NAMALWA (cell line): ENCODE measurements around the gene BRWD1.
"Not testable (repeated sequence)": the region's sequence is repeated elsewhere in the genome, so short reads cannot be mapped to it uniquely, and the experiment has no call there.

Experiments
- DNase-seq: peaks from one replicate; pipeline ENCODE4 v3.0.0-alpha.2; 2015; ENCODE audit warnings: low spot score

The BRWD1 gene

DNA sequence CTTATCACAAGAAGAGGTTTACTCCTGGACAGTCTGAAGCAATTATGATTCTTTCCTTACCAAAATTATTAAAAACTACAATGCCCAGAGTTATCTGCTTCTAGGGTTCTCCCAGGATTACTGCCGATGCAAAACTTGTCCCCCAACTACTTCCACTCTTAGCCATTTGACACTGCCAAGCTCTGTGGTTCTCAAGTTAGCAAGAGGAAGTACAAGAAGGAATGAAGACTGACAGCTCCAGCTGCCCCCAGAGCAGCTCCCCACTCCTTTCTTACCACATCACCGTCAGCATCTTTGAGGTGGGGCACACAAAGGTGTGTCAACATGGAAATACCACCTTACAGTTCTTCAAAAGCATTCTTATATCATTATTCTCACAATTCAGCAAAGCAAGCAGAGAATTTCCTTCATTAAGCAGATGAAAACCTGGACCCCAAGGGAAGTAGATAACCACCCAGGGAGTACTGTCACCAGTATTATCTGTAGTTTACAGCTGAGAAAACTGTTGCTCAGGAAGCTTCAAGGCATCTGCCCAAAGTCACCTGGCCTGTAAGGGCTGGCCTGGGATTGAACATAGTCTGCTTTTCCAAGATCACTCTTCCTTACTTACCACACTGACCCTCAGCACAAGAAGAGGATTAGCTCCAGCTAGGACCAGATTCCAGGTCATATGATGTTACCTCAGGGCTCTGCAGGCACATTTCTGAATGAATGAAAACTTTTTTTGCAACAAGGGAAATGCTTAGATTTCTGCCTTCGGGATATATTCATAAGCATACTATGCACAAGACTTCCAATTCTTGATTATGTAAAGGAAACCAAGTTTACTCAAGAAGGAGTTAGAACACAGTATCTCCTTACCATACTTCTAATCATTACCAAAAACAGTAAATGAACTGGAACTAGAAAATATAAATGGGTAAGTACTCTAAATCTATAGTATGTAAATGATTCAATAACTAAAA lies 139.4 kb downstream of the BRWD1 start:
- DNase-seq, result no peak

DNA sequence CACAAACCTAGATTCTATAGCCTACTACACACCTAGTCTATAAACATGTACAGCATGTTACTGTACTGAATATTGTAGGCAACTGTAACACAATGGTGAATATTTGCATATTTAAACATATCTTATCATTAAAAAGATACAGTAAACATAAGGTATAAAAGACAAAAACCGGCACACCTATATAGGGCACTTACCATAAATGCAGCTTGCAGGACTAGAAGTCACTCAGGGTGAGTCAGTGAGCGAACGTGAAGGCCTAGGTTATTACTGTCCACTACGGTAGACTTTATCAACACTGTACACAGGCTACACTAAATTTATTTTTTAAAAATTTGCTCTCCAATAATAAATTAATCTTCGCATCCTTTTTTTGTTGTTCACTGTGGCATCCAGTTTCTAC lies 143.5 kb downstream of the BRWD1 start:
- DNase-seq, result no peak

DNA sequence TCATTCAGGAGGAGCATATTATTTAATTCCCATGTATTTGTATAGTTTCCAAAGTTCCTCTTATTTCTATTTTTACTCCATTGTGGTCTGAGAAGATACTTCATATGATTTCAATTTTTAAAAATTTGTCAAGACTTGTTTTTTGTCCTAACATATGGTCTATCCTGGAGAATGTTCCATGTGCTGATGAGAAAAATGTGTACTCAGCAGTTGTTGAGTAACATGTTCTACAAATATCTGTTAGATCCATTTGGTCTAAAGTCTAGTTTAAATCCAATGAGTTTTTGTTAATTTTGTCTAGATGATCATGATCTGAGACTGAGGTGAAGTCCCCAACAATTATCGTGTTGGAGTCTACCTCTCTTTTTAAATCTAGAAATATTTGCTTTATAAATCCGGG lies 144.6 kb downstream of the BRWD1 start:
- no peak for DNase-seq

DNA sequence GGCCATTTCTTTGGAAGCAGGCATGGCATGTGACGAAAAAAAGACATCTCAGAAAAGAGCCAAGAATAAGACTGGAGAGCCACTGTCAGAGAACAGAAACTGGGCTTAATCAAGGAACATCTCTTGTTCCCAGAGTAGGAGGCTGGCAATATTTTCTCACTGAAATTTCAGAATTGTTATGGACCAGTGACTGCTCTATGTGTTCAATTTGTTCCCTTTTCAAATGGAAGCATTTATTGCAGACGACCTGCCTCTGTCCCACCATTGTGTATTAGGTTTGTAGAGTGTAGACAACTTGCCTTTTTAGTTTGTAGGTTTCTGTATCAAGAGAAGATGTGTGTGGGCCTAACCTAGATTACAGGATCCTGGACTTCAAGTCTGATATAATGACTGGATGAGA lies 148.9 kb downstream of the BRWD1 start:
- no peak for DNase-seq

DNA sequence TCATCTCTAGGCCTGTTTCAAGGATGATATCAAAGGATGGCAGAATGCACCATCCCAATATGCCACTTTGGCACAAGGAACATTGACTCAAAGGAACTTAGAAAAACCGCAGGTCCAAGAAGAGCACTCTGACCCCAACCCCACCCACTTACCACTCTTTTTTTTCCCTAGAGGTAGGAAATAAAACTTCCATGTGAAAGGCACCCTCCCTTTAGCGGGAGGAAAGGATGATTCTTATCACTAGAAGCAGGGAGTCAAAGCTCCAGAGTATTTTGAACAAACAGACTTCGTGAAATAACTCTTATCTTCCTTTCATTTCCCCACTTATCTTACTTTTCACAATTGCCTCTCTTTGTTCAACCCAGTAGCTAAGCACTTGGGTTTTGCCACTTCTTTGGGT lies 152.4 kb downstream of the BRWD1 start:
- DNase-seq, result no peak

DNA sequence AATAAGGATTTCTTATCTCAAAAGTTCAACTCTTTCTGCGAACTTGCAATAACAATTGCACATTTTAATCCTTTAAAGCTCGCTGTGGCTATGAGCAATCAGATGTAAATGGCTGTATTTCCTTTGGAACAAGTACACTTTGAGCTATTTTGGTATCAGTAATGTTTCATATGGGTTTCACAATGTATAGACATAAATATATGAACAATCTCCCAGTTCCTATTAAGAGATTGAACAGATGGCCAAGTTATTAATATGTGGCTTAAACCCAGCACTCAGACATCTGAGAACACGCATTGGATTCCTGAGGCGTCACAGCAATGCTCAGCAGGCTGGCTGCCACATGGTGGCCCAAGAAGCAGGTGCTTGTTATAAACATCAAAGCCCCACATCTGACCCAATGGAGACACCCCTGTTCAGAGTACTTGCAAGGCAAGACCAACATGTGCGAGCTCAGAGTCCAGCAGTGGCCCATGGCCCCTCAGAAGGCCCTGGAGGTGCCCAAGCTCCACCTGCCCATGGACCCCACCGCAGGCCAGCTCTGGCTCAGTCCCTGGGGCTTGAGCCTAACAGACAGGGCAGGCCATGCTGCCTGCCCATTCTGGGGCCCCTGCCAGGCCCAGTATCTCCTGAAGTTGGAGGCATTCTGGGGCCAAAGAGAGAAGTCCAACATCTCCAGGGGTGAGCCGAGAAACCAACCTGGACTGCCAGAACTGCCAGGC lies 153.9 kb downstream of the BRWD1 start:
- DNase-seq, result no peak

DNA sequence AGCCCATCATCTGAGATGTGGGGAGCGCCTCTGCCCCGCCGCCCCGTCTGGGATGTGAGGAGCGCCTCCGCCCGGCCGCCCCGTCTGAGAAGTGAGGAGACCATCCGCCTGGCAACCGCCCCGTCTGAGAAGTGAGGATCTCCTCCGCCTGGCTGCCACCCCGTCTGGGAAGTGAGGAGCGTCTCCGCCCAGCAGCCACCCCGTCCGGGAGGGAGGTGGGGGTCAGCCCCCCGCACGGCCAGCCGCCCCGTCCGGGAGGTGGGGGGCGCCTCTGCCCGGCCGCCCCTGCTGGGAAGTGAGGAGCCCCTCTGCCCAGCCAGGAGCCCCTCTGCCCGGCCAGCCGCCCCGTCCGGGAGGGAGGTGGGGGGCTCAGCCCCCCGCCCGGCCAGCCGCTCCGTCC lies 156.2 kb downstream of the BRWD1 start:
- not testable (repeated sequence) for DNase-seq

DNA sequence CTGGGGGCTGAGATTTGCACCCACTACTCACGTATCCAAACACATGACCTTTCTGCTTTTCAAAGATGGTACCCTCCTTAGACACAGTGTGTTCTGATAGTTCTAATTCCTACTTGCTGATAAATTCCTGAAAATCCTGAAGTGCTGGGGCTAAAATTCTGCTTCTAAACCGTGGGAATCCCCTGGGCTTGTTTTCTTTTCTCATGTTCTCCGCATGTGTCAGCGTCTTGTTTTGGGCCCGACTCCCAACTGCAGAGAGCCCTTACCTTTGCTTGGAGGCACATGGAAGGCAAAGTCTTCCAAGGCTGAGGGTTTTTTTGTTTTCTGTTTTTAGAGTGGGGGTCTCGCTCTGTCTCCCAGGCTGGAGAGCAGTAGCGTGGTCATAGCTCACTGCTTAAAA lies 157.4 kb downstream of the BRWD1 start:
- no peak for DNase-seq

DNA sequence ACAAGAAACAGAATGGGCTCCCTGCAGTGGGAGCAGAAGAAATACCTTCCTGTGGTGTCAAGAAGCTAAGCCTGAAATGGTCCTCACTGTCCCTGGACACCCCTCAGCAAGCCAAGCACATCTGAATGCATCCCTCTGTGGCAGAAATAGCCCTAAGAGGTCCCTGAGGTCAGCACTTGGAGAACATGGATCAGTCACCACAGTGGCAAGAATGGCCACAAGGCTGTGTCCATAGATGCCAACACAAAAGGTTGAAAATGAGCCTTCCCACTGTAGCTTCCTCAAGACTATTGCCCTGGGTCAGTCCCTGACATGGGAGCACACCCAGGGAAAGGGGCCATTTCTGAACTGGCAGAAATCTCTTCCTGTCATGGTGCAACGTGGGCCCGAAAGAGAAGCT lies 157.9 kb downstream of the BRWD1 start:
- no peak for DNase-seq

DNA sequence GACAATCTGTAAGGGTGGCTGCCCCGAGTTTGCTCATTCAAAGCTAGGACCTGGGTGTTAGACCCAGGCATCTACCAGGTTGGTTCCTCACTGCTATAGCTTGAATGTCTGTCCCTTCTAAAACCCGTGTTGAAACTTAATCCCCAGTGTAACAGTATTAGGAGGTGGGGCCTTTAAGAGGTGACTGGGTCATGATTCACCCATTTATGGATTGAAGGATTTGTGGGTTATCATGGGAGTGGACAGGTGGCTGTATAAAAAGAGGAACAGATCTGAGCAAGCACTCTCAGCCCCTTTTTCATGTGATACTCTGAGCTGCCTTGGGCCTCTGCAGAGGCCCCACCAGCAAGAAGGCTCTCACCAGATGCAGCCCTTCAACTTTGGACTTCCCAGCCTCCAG lies 159.6 kb downstream of the BRWD1 start:
- no peak for DNase-seq

DNA sequence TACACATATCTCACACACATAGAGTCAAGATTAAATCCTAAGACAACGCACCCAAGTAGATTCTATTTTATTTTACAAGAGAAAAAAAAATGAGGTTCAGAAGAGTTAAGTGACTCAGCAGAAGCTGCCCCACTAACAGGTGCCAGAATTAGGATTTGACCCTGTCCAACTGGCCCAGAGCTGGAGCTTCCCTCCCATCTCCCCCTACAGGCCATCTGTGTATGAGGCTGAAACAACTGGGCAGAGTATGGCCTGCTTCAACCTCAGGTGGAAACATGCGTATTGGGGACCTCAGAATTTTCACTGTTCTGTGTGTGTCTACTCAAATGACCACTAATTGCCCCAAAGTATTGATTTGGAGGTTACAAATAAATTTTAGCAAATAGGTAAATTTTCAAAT lies 160.1 kb downstream of the BRWD1 start:
- peak; percentile 49 for DNase-seq

DNA sequence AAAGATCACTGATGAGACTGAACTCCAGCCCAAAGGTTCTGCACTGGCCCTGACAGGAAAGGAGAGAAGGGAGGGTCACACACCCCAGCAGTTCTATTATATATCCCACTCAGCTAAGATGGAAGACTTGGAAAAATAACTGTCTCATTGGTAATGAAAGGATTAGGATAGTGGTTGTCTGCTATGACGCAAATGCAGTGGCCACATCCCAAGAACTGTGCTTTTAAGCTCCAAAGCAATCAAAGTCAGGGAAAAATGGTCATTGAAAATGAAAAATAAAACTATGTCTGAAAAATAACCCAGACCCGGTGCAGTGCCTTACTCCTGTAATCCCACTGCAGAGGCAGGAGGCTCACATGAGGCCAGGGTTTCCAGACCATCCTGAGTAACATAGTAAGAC lies 161.2 kb downstream of the BRWD1 start:
- DNase-seq, result no peak

DNA sequence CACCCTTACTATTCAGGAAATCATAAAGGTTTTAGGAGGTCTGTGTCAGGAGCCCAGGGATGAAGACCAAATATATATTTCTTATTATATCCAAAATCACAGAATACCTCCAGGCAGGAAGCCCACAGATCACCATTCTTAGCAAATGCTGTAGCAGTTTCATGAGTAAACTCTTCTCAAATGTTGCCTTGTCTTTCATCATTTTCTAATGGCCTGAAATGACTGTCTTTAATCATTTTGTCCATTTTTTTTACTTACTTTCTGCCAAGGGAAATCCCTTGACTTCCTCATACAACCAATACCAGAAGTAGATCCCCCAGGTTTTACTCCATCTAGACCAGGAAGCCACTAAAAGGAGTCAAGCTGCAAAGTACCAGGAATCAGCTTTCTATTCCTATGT lies 162.6 kb downstream of the BRWD1 start:
- DNase-seq, result no peak

DNA sequence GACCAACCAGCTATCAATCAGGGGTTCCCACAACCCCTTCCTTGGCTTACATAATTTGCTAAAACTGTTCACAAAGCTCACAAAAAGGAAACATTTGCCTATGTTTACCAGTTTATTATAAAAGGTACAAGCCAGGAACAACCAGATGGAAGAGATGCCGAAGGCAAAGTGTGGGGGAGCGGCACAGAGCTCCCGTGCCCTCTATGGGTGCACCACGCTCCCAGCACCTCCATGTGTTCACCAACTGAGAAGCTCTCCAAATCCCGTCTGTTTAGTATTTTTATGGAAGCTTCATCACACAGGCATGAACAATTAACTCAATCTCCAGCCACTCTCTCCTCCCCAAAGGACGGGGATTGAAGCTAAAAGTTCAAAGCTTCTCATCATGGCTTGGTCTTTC lies 163.1 kb downstream of the BRWD1 start:
- DNase-seq, result no peak

DNA sequence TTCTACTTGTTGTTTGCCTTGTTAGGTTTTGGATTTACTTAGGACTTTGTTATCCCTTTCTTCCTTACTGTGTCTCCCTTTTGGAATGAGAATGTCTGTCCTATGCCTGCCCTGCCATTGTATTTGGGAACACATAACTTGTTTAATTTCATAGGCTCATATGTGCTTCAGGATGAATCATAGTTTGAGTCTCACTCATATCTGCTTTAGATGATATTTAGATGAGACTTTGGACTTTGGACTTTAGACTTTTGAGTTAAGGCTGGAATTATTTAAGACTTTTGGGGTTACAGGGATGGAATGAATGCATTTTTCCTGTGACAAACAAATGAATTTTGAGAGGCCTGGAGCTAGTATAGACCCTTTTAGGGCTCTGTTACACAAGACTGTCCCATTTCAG lies 163.6 kb downstream of the BRWD1 start:
- DNase-seq, result no peak

DNA sequence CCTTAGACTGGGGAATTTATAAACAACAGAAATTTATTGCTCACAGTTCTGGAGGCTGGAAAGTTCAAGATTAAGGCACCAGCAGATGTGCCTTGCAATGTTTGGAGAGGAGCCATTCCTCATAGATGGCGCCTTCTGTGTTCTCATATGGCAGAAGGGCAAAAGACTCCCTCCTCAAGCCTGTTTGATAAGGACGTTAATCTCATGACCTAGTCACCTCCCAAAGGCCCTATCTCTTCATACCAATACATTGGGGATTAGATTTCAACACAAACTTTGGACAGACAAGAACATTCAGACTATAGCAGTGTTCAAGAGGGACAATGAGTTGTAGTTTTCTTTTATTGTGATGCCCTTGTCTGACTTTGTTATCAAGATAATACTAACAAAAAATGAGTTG lies 164.5 kb downstream of the BRWD1 start:
- no peak for DNase-seq

DNA sequence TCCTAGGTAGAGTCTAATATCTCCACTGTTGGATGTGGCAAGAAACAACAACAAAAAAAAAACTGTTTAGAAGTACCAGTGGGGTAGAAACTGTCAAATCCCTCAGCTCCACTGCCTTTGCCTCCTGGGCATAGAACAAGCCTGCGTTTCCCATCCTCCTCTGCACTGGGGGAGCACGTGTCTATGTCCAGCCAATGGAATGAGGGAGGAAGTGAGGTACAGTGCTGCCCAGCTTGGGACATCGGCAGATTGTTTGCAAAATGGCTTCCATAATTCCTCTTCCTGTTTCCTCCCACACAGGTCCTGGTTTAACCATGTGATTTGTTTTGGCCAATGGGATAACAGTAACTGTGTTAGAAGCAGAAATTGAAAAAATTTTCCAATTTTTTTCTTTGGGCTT lies 169.2 kb downstream of the BRWD1 start:
- DNase-seq, result peak; percentile 22

DNA sequence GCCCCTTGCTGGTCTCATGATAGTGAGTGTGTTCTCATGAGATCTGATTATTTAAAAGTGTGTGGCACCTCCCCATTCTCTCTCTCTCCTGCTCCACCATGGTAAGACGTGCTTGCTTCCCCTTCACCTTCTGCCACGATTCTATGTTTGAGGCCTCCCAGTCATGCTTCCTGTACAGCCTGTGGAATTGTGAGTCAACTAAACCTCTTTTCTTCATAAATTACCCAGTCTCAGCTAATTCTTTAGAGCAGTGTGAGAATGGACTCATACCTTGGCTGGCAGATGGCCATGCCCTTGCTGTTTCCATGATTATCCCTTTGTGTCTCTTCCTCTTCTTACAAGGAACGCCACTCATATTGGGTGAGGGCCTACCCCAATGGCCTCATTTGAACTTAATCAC lies 170.5 kb downstream of the BRWD1 start:
- DNase-seq, result no peak

DNA sequence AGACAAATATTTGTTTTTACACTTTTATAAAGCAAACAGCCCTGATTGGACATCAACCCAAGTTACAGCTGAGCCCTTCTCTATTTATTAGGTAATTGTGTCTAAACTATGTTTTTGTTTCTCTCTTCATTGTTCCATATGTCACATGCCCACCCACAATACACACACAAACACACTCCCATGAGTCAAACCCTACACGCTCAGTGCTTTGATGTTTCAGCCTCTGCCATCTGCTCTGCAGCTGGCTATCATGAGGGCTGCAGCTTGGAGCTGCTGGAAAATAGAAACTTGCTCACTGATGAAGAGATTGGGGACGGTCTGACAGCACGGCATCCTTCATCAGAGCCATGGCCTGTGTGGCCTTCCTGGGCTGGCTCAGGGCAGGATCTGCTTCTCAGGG lies 171.9 kb downstream of the BRWD1 start:
- no peak for DNase-seq

DNA sequence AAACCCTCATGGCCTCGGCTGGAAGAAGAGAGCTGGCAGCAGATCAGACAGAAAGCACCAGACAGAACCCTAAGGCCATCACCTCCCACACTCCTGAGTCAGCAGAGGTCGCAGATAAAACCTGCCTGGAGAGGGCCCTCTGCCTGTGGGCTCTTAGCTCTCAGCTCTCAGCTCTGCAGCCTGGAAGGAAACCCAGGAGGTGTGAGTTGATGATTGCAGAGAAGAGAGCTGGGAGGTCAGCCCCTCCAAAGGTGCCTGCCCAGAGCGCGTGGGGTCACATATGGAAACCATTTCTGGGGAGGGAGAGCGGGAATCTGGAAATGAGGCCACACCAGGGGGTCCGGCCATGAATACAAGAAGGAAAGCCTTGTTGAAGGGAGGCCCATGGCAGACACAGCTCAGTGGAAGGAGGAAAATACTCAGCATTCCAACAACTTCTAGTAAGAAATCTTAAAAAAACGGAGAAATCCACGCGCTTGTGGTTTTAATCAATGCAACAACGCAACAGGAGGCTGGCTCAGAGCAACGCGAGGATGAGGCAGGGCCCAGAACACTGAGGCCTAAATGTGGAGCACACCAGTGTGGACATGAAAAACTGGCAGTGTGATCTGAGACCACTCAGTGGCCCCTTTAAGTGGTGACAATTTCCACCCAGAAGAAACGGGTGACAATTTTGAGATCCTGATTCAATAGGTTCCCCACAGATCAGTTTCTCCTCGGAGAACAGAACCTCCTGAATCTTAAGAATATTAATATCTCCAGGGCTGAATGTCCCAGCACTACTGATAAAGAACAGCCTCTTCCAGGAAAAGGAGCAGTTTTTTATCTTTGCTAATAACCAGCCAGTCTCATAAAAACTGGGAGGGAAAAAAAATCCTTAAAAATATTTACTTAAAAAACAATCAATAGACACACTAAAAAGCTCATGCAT lies 175.9 kb downstream of the BRWD1 start:
- no peak for DNase-seq

DNA sequence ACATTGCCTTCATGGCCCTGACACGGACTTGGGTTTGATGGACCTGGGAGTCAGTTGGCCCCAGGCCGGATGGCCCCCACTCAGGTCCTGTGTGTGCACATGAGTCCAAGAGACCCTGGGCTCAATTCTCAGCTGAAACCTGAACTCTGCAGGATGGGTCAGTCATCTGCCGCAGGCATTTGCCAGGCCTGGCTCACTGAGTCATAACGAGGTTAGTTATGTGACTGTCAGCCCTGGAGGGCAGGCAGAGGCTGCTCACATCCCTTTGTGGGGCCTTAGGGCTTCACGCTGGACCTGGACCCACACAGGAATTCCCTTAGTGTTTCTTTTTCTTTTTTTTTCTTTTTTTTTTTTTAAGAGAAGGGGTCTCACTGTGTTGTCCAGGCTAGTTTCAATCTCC lies 176.7 kb downstream of the BRWD1 start:
- no peak for DNase-seq

DNA sequence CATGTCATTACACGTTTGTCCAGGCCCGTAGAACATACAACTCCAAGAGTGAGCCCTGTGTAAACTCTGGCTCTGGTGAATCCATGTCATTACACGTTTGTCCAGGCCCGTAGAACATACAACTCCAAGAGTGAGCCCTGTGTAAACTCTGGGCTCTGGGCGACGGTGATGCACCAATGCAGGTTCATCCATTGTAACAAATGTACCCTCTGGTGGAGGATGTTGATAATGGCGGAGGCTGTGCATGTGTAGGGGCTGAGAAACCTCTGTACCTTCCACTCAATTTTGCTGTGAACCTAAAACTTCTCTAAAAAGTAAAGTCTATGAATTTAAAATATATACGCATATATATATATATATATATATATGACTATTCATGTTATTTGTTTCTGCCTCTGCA lies 177.3 kb downstream of the BRWD1 start:
- peak; percentile 57 for DNase-seq
